ENCODE measurements around the gene LRP1B.

DNA sequence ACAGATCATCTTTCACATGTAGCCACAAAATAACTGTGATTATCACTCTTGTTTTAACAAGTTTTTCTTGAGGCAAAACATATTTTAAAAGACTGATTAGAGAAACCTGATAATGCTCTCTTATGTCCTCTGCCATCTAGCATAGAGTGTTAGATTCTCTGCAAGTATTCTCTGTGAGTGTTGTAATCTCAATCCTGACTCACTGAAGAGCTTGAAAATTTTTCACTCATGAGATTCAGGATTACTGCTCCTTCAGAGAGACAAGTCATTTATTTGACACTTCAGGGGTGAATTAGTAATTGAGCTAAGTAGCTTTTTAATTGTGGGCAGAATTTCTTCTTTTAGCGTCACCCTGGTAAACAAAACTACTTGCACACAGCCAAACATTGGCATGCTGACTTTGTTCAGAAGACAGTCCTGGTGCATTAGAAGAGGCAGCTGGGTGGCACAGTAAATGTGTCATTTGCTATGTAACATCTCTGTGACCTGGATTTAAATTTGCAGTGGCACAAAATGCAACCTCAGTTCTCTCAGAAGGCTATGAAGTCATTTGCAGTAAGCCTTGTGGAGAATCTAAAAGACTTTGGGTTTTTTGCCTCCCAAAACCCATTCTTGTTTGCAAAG is 172.9 kb downstream of the LRP1B start:
- no peak for TF ChIP-seq EP300 (IDR thresholded peaks at IDR 0.05)
- no peak for TF ChIP-seq POLR2A (IDR thresholded peaks at IDR 0.05)

Data from tibial nerve (tissue), 3 donors.